Dedifferentiated amniotic fluid mesenchymal stem cell (primary cell): ENCODE data around the gene PPARGC1A.

Source experiments
- DNase-seq: peaks from one replicate; pipeline ENCODE4 v3.0.0-alpha.2; 2016; ENCODE audit errors: extremely low spot score

The PPARGC1A gene, protein sequence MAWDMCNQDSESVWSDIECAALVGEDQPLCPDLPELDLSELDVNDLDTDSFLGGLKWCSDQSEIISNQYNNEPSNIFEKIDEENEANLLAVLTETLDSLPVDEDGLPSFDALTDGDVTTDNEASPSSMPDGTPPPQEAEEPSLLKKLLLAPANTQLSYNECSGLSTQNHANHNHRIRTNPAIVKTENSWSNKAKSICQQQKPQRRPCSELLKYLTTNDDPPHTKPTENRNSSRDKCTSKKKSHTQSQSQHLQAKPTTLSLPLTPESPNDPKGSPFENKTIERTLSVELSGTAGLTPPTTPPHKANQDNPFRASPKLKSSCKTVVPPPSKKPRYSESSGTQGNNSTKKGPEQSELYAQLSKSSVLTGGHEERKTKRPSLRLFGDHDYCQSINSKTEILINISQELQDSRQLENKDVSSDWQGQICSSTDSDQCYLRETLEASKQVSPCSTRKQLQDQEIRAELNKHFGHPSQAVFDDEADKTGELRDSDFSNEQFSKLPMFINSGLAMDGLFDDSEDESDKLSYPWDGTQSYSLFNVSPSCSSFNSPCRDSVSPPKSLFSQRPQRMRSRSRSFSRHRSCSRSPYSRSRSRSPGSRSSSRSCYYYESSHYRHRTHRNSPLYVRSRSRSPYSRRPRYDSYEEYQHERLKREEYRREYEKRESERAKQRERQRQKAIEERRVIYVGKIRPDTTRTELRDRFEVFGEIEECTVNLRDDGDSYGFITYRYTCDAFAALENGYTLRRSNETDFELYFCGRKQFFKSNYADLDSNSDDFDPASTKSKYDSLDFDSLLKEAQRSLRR

DNA sequence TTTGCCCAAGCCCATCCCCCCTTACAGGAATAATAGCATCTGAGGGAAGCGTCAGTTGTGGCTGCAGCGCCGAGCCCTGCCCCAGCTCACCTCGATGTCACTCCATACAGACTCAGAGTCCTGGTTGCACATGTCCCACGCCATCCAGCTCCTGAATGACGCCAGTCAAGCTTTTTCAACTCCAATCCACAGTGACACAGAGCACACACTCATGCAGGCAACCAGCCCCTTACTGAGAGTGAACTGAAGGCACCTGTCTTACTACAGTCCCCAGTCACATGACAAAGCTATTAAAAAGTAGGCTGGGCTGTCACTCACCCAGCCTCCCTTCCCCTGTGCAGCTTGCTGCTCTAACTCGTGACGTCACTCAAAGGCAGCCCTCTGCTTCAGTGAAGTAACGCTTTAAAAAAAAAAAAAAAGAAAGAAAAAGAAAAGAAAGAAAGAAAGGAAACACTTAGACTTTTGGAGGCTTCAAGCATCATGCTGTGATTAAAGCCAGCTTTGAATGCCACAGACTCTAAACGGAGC is at the start of gene PPARGC1A:
Gene PPARGC1A, minus strand, starts transcription at position 234 of the 528 bp plus-strand sequence. Its CDS starts 90 bp downstream, at position 144.
- DNase-seq = no peak

DNA sequence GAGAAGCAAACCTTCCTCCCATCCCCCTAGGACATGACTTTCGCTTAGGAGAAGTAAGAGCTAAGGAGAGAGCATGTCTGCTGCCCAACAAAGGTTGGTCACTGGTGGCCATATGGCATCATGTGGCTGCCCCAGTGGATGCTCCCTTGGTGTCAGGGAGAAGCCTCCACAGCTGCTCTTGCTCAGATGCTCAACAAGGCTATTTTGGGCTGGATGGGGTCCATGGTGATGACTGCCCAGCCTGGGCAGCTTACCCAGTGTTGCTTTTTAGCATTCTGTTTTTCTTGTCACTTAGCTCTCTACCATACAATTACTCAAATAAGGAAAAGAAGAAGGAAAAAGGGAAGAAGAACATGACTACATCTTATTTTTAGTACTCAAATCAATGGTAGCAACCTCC is 48.9 kb upstream of the PPARGC1A start:
- no peak for DNase-seq

DNA sequence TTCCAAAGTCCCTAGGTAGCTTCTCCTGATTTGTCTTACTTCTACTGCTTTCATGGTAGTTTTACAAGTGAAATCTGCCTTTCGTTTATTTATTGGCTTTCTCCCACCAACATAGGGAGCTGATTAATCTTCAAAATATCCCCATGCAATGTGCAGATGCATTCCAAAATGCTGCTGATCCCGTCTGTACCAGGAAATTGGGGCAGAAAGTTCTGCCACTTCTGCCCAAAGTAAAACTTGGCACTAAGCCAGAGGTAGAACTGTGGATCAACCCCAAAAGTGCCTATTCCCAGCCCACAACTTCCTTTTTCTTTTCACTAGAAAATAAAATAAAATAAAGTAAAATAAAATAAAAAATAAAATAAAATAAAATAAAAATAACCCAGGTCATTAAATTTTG is 47.3 kb upstream of the PPARGC1A start:
- DNase-seq = no peak

DNA sequence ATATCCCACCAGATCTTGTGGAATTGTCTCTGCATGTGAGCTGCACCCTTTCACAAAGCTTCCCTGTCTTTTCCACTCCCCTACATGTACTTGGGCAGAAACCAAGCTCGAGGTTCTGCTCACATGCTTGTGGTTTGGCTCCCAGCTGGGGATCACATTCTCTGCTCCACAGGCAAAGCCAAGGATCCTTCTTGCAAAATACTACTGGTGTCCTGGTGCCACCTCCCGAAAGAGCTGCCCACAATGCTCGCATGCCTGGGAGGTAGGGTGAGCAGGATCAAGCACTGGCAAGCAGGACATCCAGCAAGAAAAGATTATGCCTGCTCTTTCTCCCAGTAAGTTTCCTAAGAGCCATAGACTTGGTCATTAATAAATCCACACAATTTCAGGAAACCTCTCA is 45.1 kb upstream of the PPARGC1A start:
- peak; percentile 28 for DNase-seq

DNA sequence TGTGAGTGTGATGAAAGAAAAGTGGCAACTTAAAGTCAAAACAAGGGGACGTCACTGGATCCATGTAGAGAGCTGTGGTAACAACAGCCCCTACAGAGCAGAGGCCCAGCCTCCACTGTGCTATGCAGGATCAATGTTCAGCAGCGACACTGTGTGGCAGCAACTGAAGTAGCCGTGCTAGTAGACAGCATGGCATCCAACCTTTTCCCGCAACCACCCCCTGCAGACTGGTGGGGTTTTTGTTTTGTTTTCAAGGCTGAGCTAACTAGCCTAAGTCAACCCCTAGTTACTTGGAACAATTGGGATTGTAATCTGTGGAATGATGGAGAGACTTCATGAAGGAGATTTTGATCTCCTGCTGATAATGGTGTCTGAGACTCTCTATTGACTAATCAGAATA is 44.4 kb upstream of the PPARGC1A start:
- DNase-seq = no peak

DNA sequence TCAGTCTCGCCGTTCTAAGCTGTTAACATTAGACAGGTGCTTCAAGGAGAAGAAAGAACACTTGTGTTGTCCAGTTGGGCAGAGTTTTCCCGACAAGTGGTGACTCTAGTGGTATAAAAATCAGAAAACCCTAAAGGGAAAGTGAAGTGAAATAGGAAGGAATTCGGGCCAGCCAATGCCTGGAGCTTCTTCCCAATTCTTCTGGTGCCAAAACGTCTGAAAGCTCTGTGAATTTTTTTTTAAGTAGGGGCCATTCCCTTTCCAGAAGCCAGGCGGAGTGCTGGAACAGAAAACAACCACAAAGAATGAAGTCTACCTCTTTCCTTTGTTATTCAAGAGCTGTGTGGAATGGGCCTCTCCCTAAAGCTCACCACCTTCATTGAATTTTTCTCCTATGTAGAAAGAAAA is 43.1 kb upstream of the PPARGC1A start:
- DNase-seq = no peak

DNA sequence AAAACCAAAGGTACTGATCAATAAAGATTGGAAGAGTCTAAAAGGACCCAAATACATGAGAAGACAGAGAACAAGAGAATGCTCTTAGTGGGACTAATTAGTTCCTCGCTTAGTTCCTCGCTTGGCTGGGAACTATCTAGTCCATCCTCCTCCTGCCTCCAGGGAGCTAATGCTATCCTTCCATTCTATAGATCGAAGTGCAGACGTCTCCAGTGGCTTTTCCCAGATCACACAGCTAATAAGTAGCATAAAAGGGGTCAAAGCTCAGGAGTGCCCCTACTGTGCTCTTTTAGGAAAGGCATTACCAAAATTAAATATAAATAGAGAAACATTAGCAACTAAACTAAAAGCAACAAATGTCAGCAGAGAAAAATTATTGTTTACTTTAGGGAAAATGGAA is 42.3 kb upstream of the PPARGC1A start:
- DNase-seq = no peak

DNA sequence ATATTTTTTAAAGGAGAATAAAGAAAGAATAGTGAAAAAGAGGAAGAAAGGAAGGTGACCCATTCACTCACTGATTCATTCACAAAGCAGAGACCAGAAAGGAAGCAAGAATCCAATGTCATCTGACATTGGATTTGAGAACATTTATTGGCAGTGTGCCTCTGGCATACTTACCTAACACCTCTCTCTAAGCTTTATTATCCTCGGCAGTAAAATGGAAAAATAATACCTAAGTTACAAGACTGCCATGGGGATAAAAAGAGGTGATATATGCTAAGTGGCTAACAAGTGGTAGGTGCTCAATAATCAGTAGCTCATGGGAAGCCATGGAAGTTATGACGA is 41.6 kb upstream of the PPARGC1A start:
- DNase-seq = no peak

DNA sequence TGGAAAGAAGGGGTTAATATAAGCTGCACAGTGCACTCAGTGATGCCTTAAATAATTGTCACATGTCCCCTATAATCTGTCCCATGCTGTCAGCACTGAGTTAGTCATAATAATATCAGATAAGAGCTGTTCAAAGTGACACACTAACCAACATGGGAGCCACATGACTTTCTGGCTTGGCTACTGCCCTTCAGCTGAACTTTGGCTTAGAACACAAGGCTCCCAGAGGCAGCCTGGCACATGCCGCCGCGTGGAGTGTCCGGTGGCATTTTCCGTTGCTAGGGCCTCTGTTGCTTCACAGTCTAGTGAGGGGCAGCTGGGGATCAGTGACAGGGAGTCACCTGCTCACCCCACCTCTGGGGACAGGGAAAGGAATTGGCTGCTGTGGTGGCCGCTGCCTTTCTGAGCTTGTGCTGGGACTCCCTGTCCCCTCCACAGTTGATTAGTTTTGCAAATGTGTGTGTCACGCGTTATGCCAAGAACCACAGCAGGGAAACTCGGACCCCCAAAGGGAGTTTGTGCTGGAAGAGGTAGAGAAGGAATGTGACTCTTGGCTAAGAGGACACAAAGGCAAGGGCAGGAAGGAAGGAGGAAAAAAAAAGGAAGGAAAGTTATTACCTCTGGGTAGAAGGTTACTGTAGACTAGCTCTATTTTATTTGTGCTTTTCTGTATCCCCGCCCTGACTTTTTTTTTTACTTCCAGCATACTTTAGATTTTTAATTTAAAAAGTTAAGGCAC is 41.1 kb upstream of the PPARGC1A start:
- DNase-seq = no peak

DNA sequence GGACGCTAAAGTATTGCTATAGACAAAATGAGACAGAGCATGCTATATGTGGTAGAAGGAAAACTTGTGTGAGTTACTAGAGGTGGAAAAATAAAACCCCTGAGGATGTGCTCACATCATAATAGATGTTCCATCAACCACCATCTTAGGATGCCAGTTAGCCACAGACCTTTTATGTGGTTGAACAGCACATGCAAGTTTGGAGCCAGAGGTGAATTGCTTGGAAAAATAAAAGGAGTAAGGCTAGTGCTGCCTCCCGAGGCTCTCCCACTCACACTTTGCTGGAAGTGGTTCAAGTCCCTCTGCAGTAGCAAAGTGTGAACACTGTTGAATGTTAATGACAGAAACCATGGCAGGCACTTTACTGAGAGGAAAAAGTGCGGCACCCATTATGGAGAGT is 39.4 kb upstream of the PPARGC1A start:
- no peak for DNase-seq

DNA sequence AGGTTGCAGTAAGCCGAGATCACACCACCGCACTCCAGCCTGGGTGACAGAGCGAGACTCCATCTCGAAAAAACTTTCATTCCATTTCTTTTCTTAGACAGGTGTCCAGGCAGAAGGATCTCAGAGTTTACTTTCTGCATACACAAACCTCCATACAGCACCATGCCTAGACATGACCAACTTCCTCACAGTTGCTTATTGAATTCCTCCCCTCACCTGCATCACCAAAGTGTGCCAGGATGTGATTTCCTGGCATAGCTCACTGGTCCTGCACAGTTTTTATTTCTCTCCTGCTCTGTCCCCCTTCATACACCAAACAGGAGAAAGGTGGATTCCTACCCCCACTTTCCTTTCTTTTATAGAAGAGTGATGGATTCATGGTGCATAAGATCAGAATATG is 34.7 kb upstream of the PPARGC1A start:
- no peak for DNase-seq

DNA sequence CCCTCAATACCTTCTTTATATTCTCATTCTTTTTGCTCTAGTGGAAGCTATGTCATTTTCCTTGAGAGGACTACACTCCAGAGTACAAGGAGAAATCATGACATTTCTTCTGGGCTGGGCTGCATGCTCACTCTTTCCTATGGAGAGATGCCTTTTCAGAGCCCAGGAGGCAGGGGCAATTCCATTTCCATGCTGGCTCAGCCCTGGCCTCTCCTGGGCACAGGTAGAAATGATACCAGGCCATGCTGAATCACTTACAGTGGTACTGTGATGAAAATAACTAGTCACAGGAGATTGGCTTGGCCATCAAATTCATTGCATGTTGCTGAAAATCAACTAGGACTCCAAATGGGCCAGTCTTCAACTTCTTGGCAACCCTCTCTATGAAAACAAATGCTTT is 34.0 kb upstream of the PPARGC1A start:
- no peak for DNase-seq

DNA sequence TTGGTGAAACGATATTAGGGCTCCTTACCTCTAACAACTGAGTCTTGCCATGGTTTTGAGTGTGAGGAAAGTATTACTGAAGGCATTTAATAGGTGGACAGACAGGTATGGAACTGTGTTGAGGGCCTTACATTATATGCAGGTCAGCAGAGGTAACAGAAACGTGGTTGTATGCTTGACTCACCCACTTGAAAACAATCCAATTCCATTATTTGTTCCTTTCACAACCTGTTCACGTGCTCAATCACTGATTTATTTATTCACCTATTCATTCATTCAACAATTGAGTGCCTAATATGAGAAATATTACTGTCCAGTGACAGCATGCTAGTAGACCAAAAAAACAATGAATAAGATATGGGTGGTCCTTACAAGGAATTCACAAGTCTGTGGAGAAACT is 33.3 kb upstream of the PPARGC1A start:
- DNase-seq = no peak

DNA sequence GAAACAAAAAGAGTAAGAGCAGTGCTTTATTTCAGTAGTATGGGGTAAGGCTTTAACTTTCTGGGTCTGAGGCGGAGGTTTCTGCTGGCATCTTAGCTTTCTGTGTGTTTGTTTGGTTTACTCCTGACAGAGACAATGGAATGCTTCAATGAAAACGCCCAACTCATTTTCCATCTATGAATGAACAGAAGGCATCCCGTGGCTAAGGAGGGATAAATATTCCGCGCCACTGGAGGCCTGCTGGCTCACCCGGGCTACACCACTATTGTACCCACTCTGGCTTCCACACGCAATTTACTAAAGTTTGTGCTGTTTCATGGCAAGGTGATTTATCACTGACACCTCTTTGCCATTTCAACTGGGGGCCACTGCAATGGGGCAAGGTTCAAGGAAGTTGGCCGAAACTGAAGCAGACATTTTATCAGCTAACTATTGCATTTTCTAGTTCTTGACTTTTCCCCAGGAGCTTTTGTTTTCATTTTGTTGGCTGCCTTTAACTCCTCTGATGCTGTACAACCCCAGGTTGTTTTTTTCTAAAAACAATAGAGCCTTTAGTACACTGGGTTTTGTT is 32.8 kb upstream of the PPARGC1A start:
- no peak for DNase-seq

DNA sequence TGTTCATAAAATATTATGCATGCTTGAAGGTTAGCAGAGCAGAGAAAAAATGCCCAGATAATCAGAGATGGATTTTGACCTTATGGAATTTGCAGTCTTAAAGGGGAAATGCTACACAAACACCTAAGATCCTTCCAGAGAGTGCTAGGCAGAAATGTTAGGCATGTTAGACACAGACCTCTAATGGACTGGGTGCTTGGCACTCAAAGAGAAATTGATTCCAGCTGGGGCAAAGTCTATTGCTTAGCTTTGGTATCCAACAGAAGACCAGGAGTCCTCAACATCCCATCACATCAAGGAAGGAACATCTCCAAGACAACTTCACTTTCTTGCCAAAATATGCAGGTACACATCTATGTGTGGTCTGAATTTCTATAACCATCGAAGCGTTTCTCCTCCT is 32.2 kb upstream of the PPARGC1A start:
- DNase-seq = no peak

DNA sequence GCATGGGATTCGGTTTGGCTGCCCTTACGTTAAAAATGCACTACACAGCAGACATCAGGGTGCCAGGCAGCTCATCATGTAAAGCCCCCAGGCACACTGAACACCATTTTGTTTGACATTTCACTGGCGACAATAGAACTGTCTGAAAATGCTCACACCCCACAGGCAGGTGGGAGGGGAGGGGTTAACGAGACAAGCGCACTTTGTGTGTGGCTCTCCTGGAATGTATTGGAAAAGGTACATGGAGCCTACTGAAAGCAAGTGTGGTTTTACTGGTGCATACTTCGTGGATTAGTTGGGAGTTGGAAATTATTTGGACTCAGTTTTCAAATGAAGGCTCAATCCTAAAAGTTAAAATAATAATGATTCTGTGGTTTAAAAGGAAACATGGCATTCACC is 31.6 kb upstream of the PPARGC1A start:
- no peak for DNase-seq

DNA sequence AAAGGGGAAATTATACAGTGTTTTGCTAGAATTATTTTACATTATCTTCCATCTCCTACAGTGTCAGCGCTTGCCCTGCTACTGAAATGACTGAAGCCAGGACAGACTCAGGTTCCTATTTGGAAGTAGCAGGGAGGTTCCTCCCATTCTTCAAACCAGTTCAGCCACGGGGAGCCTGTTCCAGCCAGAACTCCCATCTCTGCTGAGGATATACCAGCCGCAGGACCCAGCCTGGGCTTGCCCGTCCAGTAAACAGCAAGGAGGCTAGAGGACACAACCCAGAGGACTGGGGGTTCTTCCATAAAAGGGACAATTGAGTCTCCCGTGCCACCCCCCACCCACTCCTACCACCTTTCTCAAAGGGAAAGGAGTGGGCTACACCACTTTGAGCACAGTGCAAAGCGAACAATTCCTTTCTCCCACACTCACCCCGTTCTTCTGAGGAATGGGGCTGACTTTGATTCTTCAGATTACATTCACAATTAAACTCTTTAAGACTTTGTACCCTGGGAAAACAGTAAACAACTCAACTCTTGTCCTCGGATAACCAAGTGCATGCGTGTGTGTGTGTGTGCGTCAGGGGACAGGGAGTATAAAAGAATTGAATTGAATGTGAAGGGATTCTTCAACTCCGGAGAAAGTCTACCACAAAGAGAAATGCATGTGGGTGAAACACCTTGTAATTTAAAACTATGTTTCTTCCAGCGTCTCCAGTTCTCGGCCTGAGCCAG is 31.0 kb upstream of the PPARGC1A start:
- DNase-seq = no peak

DNA sequence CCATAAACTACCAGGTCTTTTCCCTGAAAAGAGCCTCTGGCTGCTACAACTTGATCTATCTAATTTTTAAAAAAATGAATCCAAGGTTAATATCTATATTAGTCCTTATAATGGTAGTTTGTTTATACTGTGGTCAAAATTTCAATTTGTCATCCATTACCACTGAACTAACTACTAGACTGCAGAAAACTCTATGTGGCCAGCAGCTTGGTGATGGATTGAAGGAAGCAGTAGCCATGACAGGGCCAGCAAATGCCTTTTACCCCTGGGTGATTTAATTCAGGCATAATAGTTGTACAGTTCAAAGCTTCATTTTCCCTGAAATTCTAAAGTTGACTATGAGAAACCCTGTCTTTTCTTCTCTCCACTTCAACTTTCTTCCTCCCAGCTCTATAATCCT is 30.4 kb upstream of the PPARGC1A start:
- DNase-seq = no peak

DNA sequence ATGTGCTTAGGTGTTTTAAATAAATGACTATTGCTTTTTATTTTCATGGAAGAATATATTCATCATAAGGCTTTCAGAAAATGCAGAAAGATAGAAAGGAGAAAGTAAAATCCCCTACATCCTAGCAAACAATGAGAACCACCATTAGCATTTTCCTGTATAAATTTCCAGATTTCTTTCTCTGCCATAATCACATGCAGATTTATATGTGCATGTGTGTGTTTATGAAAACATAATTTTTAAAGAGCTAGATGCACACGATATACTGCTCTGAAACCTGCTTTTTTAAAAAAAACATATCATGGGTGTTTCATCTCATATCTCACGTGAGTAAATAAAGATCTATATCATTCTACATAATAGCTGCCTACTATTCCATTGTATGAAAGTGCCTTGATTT is 26.4 kb upstream of the PPARGC1A start:
- DNase-seq = no peak

DNA sequence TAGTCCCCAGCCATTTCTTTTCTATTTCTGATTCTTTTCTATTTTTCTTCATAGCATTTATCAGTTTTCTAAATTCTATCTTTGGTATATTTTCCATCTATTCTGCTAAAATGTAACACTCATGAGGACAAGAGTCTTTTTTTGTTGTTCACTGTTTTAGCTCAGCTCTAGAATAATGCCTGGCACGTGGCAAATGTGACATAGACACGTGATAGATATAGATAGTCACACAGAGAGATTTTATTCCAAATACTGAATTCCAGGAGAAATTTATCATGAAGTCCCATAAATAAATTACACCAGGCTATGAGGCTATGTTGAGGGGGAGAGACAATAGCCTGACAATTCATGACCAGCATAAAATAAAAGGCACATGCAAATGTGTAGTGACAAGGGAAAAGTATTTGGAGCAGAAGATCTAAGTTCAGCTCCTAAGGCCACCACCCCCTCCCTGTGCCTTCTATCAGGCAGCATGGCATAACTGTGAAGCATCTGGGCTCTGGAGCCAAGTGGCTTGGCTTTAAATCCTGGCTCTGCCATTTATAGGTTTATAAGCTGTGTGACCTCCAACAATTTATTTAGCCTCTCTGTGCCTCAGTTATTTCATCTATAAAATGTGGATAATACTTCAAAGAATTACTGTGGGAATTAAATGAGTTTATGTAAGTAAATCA is 25.7 kb upstream of the PPARGC1A start:
- DNase-seq = no peak
